ENCODE data around the gene MRPL48. TPM values are rescaled to one million over a fixed set of nuclear protein-coding genes. Genes with fewer than 3 reads are reported as not detected.

The MRPL48 gene
- polyA plus RNA-seq, 5 donors, result 45.0 to 59.1 (median 48.6) TPM

DNA sequence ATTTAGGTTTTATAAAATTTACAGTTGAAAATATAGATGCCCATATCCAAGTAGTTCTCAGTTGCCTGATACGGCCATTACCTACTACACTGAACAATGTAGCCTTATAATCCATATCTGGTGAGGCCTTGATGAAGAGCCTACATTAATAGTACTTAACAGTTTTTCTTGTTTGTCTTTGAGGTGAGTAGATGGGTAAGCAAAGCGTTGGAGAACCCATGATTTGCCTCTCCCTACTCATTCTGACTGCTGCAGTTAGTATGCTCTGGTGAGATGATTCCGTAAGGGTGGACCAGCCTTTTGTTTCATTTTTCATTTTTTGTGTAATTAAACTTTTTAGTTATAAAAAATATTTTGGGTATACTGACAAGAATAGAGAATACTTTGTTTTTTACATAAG lies 100.6 kb downstream of the MRPL48 start:
- DNase-seq, result no peak

DNA sequence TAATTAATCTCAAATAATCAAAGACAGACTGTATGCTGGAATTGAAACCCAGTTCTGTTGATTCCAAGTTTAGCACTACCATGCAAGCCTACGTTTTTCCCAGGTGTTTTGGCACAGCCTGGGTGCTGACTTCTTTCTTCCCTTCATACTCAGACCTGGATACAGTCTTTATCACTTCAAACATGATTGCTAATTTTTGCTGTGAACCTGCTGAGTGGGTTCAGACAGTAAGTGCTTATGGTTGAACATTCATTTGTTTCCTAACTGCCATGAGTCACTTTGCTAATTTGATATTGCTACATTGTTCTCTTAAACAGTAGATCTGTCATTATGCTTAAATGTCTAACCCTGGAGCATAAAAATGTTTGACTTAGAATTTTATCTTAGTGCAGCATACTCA lies 101.3 kb downstream of the MRPL48 start:
- no peak for DNase-seq

DNA sequence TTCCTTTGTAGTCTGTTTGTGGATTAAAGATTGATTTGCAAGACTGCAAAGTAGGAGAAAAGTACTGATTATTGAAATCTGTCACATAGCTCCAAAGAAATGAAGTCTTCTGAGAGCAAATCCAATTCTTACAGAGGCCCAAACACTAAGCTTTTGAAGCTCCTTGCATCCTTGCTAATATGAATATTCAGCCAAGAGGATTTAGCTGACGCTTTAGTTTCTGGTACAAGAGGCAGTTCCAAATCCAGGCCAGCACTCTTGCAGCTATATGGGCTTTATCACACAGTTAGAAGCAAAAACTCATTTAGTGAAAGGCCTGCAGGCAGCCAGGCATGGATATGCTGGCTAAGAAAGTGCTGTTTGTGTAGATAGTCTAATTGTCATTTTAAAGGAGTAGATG lies 101.9 kb downstream of the MRPL48 start:
- no peak for DNase-seq

DNA sequence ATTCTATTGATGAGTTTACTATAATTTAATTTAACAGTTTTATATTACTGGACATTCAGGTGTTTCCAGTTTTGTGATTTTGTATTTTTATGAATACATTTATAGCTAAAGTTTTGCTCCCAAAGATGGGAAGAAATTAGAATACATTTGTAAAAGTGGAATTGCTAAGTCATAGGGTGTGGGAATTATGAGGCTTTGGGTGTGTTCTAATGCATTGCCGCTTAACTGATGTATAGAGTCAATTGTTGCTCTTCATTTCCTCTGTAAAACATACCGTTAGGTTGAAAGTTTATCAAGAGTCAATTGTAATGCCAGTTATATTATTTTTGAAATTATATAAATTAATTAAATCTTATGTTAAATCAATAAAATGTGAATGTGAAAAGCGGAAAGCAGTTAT lies 105.4 kb downstream of the MRPL48 start:
- DNase-seq, result no peak

DNA sequence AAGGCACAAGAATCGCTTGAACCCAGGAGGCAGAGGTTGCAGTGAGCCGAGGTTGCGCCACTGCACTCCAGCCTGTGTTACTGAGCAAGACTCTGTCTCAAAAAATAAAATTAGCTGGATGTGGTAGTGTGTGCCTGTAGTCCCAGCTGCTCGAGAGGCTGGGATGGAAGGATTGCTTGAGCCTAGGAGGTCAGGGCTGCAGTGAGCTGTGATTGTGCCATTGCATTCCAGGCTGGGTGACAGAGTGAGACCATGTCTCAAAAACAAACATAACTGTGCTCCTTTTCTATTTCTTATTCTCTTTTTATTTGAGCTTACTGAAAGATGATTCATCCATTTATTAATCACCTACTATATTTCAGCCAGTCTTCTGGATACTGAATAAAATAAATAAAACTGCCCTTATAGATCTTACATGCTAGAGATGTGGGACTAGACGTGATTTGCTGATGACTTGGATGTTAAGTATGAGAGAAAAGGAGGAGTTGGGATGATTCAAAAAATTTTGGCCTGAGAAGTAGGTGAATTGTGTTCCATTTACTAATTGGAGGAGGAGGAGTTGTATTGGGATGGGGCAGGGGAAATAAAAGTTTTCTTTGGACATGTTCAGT lies 107.2 kb downstream of the MRPL48 start:
- DNase-seq, result no peak

DNA sequence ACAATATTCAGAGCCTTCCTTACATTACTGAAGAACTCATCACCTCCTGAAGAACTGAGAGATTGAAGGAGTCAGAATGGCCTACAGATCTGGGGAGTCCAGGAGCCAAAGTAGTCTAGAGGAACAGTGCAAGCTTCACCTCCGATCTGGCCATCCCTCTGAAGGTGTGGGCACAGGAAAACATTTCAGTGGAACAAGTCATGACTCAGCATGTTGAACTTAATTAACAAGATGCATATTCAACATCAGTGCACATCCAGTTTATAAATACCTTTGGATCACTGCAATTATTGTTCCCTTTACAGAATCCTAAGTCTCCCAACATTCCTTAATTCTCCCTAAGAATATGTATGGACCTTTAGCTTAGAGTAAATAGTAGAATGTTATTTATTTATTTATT lies 114.6 kb downstream of the MRPL48 start:
- no peak for DNase-seq

DNA sequence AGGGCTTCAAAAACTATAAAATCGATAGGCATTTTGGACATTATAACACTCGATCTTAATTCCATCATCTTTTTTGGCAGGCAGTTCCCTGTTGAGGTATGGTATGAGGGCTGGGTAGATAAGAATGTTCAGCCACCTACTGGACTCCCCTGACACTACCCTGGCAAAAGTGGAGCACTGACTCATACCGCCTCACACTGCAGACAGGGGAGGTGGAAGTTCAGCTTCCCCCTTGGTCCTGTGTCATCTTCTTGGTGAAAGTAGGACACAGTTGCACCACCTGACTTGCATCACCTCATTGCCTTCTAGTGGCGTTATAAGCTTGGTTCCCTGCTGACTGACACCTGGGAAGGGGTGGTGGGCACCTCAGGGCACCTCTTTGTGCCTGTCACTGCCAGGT lies 119.5 kb downstream of the MRPL48 start:
- DNase-seq, result no peak

DNA sequence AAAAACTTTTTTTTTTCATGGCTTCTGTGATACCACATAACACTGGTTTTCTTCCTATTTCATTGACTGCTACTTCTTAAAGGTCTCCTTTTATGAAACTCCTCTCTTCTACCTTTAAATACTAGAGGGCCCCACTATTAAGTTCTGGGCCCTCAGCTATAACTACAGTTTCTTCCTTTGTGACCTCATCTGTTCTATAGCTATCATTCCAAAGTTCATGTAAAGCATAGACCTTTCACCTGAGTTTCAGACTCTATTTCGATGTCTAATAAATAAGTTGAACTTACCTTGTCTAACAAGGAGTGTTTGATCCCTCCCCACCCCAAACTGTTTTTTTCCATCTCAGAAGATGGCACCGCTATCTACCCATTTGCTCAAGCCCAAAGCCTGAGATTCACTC lies 124.4 kb downstream of the MRPL48 start:
- no peak for DNase-seq

DNA sequence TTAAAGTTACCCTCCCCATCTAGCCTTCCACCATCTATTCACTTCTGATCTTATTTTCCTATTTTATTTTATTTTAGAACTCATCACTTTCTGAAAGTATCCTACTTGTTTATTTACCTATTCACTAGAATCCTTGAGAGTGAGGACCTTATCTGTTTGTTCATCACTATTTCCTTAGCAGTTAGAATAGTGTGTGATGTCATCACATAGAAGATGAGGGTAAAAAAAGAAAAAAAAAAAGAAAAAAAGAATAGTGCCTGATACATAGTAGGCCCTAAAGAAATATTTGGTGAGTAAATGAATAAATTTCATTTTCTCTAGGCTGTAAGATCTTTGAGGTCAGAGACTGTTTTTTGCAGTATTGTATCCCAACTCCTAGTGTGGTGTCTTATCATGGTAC lies 125.8 kb downstream of the MRPL48 start:
- no peak for DNase-seq

DNA sequence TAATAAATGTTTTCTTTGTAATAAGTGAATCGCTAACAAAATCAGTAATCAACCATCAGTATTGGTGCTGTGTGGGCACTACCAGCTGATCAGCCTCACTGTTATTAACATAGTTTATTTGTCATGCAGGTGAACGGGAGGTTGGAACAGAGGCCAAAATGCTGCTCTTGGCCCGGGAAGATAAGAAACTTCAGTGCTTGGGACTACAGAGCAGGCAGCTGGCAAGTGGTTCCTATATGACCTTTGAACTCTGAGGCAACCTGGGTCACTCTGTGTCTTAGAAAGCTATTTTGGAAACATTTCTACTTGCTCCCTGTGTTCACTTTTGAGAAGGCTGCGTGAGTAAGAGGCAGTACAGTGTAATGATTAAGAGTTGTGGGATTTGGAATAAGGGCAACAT lies 126.6 kb downstream of the MRPL48 start:
- no peak for DNase-seq

Other genes starting within 250 kb of the MRPL48 start
- 10 to 100 TPM; 32.8 to 41.7 (median 38.3) TPM for gene FAM168A, start 189.8 kb upstream of the MRPL48 start, polyA plus RNA-seq (ENCODE audit: insufficient read depth in 1 of 5, insufficient read length in 5 of 5, low replicate concordance in 1 of 5)
- gene PLEKHB1, start 141.3 kb upstream of the MRPL48 start, polyA plus RNA-seq (ENCODE audit: insufficient read depth in 1 of 5, insufficient read length in 5 of 5, low replicate concordance in 1 of 5), result 10 to 100 TPM; 10.4 to 36.8 (median 11.3) TPM
- 100 to 1,000 TPM in 4 of 5 donors, 10 to 100 TPM in 1; 83.9 to 111 (median 103) TPM for gene RAB6A, start 26.8 kb upstream of the MRPL48 start, polyA plus RNA-seq (ENCODE audit: insufficient read depth in 1 of 5, insufficient read length in 5 of 5, low replicate concordance in 1 of 5)
- gene COA4, start 89.0 kb downstream of the MRPL48 start, polyA plus RNA-seq (ENCODE audit: insufficient read depth in 1 of 5, insufficient read length in 5 of 5, low replicate concordance in 1 of 5), result 10 to 100 TPM; 50.4 to 58.0 (median 51.4) TPM
- 10 to 100 TPM; 32.5 to 43.0 (median 35.1) TPM for gene PAAF1, start 89.1 kb downstream of the MRPL48 start, polyA plus RNA-seq (ENCODE audit: insufficient read depth in 1 of 5, insufficient read length in 5 of 5, low replicate concordance in 1 of 5)
- 1 to 10 TPM in 4 of 5 donors, under 1 TPM in 1; 0.82 to 4.4 (median 4.0) TPM for gene DNAJB13, start 163.2 kb downstream of the MRPL48 start, polyA plus RNA-seq (ENCODE audit: insufficient read depth in 1 of 5, insufficient read length in 5 of 5, low replicate concordance in 1 of 5)
- gene UCP2, start 195.0 kb downstream of the MRPL48 start, polyA plus RNA-seq (ENCODE audit: insufficient read depth in 1 of 5, insufficient read length in 5 of 5, low replicate concordance in 1 of 5), result 10 to 100 TPM; 34.3 to 55.3 (median 45.2) TPM
- 1 to 10 TPM; 1.9 to 3.3 (median 3.1) TPM for gene UCP3, start 221.2 kb downstream of the MRPL48 start, polyA plus RNA-seq (ENCODE audit: insufficient read depth in 1 of 5, insufficient read length in 5 of 5, low replicate concordance in 1 of 5)

Measured in right lung (tissue), 5 donors.